Stimulated activated CD4-positive, alpha-beta T cell treated with anti-CD3 and anti-CD28 coated beads, Interleukin-1b, Interleukin-23, amount 100 ng/mL, for 1 hour (primary cell): ENCODE results near the gene C3orf38.
"Not testable (repeated sequence)": the region's sequence is repeated elsewhere in the genome, so short reads cannot be mapped to it uniquely, and the experiment has no call there.

ENCODE experiments used
- DNase-seq, 2 donors: peaks; one replicate each; pipeline ENCODE4 v3.0.0-alpha.2; 2020; ENCODE audit warnings: low read depth in 2 of 2

The C3orf38 gene

GRCh38 chr3:88152841-88153240 is 3.1 kb downstream of the C3orf38 start:
- DNase-seq = no peak

DNA sequence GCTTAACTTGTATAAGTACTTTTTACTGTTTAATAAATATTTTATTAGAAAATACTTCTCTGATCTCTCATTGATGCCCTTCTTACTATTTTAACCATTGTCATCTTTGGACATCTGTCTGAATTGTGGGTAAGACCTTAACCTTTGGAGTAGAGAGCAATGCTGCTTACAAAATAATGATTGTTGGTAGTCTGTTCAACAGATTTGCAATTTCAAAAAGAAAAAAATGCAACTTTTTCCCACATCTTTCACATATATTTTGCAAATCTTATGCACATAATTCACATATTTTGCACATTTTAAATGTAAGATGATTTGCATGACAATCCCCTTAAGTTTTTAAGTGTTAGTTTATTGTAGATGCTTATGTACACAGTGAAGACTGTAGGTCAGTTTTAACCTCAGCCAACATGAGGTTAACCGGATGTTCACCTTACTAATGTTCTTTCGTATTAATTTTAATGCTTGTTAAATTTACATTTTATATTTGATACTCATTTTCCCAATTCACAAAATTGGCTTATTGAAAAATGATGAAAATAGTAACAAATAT is 16.7 kb downstream of the C3orf38 start:
- no peak for DNase-seq

- DNase-seq = no peak
Measured at GRCh38 chr3:88167173-88167572, 17.4 kb downstream of the C3orf38 start.

DNA sequence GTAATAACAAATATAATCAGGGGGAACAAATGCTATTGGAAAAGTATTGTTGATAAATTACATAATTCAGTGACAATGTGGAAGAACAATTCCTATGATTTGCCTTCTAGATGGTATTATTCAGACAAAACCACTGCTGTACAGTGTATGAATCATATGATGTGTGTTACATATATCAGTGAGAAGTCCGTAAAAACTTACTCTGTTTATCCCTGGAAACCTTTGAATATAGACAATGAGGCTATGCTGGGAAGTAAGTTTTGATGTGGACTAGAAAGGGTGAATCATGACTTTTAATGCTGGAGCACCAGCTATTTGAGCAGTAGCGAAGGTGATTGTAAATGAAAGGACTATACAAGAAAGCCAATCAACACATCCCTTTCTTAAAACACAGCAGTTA is 17.9 kb downstream of the C3orf38 start:
- no peak for DNase-seq

DNA sequence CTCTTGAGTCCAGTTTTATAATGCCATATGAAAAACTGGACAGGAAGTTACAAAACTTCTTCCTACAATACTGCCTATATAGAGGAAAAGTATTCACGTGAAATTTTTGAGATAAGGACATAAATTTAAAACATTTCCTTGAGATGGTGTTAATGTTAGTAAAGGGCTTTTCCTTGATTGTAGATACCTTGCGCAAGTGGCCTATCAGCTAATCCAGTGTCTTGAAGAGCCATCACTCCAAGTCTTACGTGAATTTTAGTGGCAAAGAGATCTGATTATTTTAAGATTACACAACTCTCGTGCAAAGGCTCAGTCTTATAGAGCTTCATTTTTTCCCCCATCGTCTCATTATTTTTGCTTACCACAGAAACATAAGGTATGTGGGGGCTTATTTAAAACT is 18.4 kb downstream of the C3orf38 start:
- no peak for DNase-seq

DNA sequence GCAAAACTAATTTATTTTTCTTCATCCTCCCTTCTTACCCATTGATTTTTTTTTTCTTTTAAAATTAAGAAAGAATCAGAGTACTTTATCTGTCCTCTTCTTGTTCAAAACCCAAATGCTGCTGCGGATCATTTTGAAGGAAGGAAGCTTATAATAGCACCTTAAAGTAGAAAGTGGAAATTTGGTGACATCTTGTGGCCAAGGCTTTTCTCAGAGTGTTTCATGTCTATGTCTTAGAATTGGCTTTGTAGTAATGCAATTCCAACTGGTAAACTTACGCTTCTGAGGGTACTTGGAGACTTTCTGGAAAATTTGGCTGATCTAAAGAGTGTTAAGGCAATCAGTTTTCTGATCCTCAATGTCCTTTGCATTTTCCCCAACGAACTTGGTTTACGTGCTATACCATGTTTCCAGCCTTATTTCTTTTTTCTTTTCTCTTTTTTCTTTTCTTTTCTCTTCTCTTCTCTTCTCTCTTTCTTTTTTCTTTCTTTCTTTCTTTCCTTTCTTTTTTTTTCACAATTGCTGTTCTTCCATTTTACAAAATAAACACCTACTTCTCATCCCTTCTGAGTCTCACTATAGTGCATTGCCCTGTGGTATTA is 30.7 kb downstream of the C3orf38 start:
- DNase-seq = no peak

- not testable (repeated sequence) for DNase-seq
Measured at GRCh38 chr3:88182165-88182918, 32.6 kb downstream of the C3orf38 start.

DNA sequence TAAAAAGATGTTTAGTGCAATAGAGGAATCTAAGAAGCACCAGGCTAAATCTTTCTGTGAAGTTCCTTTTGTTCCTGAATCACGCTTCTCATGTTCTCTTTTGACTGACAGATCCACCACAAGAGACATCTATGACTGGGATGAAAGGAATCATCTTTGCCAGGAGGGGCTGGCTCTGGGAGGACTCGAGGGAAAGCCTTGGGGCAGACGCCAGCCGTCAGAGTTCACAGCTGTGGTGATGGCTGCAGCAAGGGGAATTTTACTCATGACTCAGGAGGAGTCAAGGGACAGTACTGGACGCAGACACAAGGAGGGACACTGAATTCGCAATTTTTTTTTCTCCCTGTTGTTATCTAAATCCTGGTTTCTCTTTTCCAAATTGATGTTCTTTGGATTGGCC is 38.7 kb downstream of the C3orf38 start:
- DNase-seq = no peak

- DNase-seq = no peak
Measured at GRCh38 chr3:88189361-88189810, 39.6 kb downstream of the C3orf38 start.

- DNase-seq = no peak
Measured at GRCh38 chr3:88191872-88192409, 42.2 kb downstream of the C3orf38 start.

DNA sequence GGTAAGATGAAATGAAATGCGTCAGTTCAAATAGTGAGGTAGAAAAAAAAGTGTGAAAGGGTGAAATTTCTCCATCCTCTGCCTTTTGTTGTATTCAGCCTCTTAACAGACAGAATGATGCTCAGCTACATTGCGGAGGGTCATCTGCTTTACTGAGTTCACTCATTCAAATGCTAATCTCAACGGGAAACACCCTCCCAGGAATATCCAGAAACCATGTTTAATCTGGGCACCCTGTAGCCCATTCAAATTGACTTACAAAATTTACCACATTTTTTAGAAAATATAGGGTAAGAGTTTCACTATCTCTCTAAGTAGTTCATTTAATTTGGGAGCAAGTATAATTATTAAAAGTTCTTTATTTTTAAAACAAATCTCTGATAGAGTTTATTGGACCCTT is 42.9 kb downstream of the C3orf38 start:
- no peak for DNase-seq

- peak in 1 of 2 donors; percentile 14 for DNase-seq
Measured at GRCh38 chr3:88195951-88196434, 46.2 kb downstream of the C3orf38 start.

DNA sequence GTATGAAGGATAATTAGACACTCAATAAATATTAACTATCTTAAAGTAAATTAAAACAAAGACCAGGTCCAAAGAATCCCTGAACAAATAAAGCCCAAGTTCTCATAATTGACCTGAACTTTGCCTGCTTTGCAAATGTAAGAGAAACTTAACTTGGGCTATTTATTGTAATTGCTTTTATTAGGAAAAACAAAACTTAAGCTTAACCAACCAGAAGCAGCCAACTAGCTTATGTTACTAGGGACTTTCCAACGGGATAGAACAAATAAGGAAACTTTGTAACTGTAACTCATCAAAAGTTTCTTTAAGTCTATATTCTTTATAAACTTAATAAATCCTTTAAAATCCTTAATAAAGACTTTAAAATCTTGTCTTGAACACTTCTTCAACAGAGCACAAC is 48.4 kb downstream of the C3orf38 start:
- DNase-seq = no peak

- DNase-seq = peak in 1 of 2 donors; percentile 18
Measured at GRCh38 chr3:88203642-88204055, 53.9 kb downstream of the C3orf38 start.
